Activated T-cell treated with anti-CD3 and anti-CD28 coated beads for 48 hours (primary cell): ENCODE measurements around the gene RAB6B.

Experiments used
- DNase-seq: peaks from one replicate; pipeline ENCODE4 v3.0.0-alpha.2; 2020; ENCODE audit warnings: low read depth

RAB6B gene

GRCh38 chr3:133855772-133856171 is 39.9 kb downstream of the RAB6B start:
- no peak for DNase-seq

DNA sequence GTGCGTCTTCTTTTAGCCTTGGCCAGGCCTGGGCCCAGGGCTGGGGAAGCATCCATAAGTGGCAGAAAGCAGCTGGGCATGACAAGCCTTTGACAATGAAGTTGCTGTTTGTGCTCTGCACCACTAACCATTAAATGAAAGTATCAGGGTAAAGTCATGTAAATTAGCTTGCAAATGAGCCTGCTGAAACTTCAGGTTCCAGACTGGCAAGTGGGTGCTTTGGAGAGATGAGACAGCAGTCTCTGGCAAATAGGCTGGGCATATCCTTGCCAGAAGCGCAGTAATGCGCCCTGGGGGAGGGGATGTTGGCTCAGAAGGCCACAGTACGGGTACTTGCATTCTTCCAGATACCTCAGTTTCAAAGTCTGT is 40.7 kb downstream of the RAB6B start:
- DNase-seq: no peak

GRCh38 chr3:133854264-133855001 is 41.2 kb downstream of the RAB6B start:
- no peak for DNase-seq

DNA sequence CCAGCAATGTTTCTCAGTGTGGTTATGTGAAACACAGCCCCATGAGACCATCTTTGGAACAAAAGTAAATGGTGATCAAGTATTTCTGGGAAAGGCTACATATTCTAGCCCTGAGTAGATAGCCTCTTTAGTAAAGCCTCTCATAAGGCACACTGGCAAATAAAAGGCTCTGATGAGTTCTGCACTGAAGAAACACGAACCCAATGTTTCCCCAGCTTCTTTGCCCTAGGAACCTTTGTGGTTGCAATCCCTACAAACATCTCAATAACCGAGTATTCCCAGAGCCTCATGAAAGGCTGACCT is 41.8 kb downstream of the RAB6B start:
- no peak for DNase-seq

GRCh38 chr3:133853063-133853924 is 42.4 kb downstream of the RAB6B start:
- no peak for DNase-seq

GRCh38 chr3:133851931-133852330 is 43.8 kb downstream of the RAB6B start:
- no peak for DNase-seq

DNA sequence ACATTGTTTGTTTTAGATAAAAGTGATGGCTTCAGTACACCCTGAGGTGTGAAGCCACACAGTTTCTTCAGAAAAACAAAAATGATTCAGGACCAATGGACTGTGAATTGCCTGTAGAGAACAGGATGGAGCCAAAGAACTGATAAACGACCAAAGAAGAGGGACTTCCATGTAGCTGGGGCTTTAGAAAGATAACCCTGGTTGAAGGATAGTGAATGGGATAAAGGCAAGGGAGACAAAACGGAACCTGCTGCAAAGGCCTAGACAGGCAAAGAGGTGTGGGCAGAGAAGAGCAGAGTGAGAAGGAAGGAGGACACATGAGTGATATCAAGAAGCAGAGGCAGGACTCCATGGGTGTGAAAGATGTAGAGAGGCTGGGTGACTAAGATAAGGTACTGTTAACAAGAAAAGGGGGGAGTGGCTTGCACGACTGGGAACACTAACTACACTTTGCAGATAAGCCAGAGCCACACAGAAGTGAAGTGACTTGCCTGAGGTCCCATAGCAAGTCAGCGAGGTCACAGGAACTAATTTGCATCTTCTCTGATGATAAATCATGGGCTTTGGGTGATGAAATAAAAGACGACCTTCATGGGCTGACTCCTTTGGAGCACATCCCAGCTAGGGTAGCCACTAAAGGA is 44.3 kb downstream of the RAB6B start:
- peak; percentile 10 for DNase-seq

DNA sequence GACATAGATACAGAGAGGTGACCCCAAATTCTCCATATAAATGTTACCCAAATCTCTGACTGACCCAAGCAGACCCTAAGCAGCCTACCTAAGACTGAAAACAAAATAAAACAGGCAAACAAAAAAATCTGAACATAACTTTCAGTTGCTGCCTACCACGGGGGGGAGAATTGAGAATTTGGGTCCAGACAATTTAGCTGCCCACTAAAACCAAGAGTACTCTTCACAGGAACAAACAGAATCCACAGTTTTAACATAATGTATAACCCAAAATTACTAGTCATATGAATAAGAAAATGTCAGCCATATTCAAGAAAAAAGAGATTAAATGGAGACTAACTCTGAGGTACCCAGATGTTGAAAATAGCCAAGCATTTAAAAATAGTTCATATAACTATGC is 45.6 kb downstream of the RAB6B start:
- no peak for DNase-seq

- DNase-seq: no peak
These were observed 46.3 kb downstream of the RAB6B start for GRCh38 chr3:133849346-133849745.

- no peak for DNase-seq
These were observed 50.6 kb downstream of the RAB6B start for GRCh38 chr3:133845127-133845526.

GRCh38 chr3:133843634-133844033 is 52.0 kb downstream of the RAB6B start:
- no peak for DNase-seq

- DNase-seq: no peak
These were observed 53.5 kb downstream of the RAB6B start for GRCh38 chr3:133842158-133842557.

DNA sequence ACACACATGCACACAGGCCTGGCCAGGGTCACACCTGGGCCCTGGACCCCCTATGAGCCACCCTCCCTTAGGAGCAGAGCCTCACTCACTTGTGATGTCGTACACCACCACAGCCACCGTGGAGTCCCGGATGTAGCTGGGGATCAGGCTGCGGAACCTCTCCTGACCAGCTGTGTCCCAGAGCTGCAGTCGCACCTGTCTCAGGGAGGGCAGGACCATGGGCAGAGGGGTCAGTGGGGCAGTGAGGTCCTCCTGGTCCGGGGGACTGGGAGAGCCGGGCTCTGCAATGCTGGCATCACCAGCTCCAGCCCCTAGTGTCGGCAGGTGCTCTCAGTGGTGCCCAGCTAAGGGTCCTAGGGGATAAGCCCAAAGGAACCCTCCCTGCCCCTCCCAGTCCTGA is 54.5 kb downstream of the RAB6B start:
- DNase-seq: no peak

GRCh38 chr3:133840767-133841166 is 54.9 kb downstream of the RAB6B start:
- no peak for DNase-seq

DNA sequence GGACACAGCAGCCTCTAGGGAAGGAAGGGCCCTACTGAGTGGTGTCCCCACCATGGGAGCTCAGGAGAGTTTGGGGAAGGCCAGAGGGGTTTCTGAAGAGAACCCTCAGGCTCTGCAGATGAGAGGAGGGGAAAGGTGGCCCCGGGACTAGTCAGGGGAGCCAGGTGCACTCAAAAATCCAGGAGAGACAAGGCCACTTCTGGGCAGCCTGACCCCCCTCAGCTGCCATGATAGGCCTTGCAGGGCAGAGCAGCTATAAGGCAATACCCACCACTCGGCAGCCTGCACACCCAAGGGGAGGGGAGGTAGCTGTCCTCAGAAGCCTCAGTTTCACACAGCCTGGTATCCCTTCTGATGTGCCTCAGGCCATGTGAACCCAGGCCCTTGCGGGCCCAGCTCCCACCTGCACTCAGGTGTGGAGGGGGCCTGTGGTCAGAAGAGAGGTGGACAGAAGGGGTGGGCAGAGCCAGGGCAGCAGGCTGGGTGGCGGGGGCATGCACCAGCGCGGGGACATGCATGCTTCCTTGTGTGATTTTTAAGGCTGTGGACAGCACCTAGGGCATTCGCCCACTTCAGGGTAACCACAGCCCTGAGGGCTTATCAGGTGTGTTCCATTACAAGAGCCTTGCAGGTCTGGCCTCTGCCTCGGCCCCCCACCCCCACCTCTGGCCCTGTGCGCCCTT is 55.5 kb downstream of the RAB6B start:
- DNase-seq: no peak

GRCh38 chr3:133838916-133839800 is 56.5 kb downstream of the RAB6B start:
- DNase-seq: no peak

- no peak for DNase-seq
These were observed 57.3 kb downstream of the RAB6B start for GRCh38 chr3:133838296-133838789.

- no peak for DNase-seq
These were observed 58.0 kb downstream of the RAB6B start for GRCh38 chr3:133837487-133838295.

DNA sequence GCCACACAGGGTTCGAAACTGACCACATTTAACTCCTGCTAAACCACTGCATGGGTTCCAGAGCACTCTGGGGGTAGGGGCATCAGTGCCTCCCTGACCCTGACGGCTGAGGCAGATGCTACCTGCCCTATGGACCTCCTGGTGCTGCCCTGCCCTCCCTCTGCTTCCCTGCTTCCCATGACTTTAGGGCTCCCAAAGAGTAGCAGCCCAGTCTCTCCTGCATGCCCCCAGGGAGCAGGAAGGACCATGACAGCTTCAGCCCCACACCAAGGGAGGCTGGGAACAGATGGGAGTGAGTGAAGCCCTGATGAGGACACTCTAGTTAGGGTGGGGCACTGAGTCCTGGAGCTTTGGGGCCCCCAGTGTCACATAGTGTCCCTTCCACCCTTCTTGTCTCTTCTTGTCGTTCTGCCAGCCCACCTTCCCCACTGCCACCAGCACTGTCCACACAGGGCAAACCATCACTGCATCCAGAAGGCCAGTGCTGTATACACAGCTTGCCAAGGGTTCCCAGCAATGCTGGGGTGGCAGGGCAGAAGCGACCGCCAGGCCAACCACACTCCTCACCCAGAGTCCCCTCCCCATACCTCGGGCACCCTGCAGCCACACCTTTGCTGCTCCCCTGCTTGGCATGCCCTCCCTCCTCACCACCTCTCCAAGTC is 59.1 kb downstream of the RAB6B start:
- no peak for DNase-seq

GRCh38 chr3:133835961-133836360 is 59.7 kb downstream of the RAB6B start:
- DNase-seq: no peak
